Stimulated activated CD4-positive, alpha-beta T cell treated with anti-CD3 and anti-CD28 coated beads, Interleukin-15, amount 100 ng/mL, for 1 hour (primary cell): Measurements from ENCODE around the gene AKAP6.

Experiments
- DNase-seq, 2 donors: peaks; one replicate each; pipeline ENCODE4 v3.0.0-alpha.2; 2020; ENCODE audit warnings: low read depth in 1 of 2, low spot score in 1 of 2

AKAP6 gene

GRCh38 chr14:32474478-32475195, 145.5 kb downstream of the AKAP6 start:
- no peak for DNase-seq

GRCh38 chr14:32476532-32476931, 147.4 kb downstream of the AKAP6 start:
- DNase-seq = no peak

- DNase-seq = no peak
These were observed 148.3 kb downstream of the AKAP6 start for GRCh38 chr14:32477396-32477795.

- DNase-seq = no peak
These were observed 149.0 kb downstream of the AKAP6 start for GRCh38 chr14:32478050-32478449.

- no peak for DNase-seq
These were observed 151.2 kb downstream of the AKAP6 start for GRCh38 chr14:32480337-32480736.

GRCh38 chr14:32481707-32482106, 152.6 kb downstream of the AKAP6 start:
- no peak for DNase-seq

- DNase-seq = no peak
These were observed 162.4 kb downstream of the AKAP6 start for GRCh38 chr14:32491416-32492016.

- no peak for DNase-seq
These were observed 163.4 kb downstream of the AKAP6 start for GRCh38 chr14:32492457-32492856.

- no peak for DNase-seq
These were observed 165.7 kb downstream of the AKAP6 start for GRCh38 chr14:32494609-32495434.

GRCh38 chr14:32495435-32495734, 166.3 kb downstream of the AKAP6 start:
- no peak for DNase-seq

- DNase-seq = no peak
These were observed 168.2 kb downstream of the AKAP6 start for GRCh38 chr14:32497248-32497647.

GRCh38 chr14:32507029-32507984, 178.2 kb downstream of the AKAP6 start:
- DNase-seq = no peak

- no peak for DNase-seq
These were observed 179.2 kb downstream of the AKAP6 start for GRCh38 chr14:32508281-32508680.

GRCh38 chr14:32509632-32510187, 180.6 kb downstream of the AKAP6 start:
- no peak for DNase-seq

- DNase-seq = no peak
These were observed 181.7 kb downstream of the AKAP6 start for GRCh38 chr14:32510815-32511214.

GRCh38 chr14:32512348-32512747, 183.2 kb downstream of the AKAP6 start:
- DNase-seq = no peak

- DNase-seq = no peak
These were observed 183.7 kb downstream of the AKAP6 start for GRCh38 chr14:32512813-32513212.

- DNase-seq = no peak
These were observed 184.5 kb downstream of the AKAP6 start for GRCh38 chr14:32513571-32514009.

GRCh38 chr14:32514236-32514635, 185.1 kb downstream of the AKAP6 start:
- no peak for DNase-seq

- no peak for DNase-seq
These were observed 185.6 kb downstream of the AKAP6 start for GRCh38 chr14:32514681-32515080.
